AG09319 (cell line): ENCODE measurements around the gene SREBF2.

Experiments used
- DNase-seq: peaks from one replicate; pipeline ENCODE4 v3.0.0-alpha.2; 2010; ENCODE audit warnings: low read depth; ENCODE audit errors: extremely low read depth
- CTCF ChIP-seq: IDR thresholded peaks from 2 replicates; pipeline ENCODE4 v1.5.1; 2011; ENCODE audit warnings: low read depth, mild to moderate bottlenecking, inconsistent platforms, low read length, moderate library complexity

Gene SREBF2

GRCh38 chr22:41914611-41915034 lies 81.7 kb downstream of the SREBF2 start:
- no peak for DNase-seq
- TF ChIP-seq CTCF, result no peak

- DNase-seq, result no peak
Observed at GRCh38 chr22:41915035-41915785, 82.3 kb downstream of the SREBF2 start, which contains the start of gene SHISA8. TSS of gene SHISA8 (minus strand) at chr22:41915074. CDS start at chr22:41914667, 407 bp downstream.

GRCh38 chr22:41915786-41916493 lies 83.0 kb downstream of the SREBF2 start:
- DNase-seq, result no peak
- no peak for TF ChIP-seq CTCF

More at GRCh38 chr22:41915035-41915785, 82.3 kb downstream of the SREBF2 start, which contains the start of gene SHISA8:
- TF ChIP-seq CTCF, result no peak

- no peak for DNase-seq
- TF ChIP-seq CTCF, result no peak
Observed at GRCh38 chr22:41916745-41917358, 83.9 kb downstream of the SREBF2 start.

- no peak for DNase-seq
- TF ChIP-seq CTCF, result no peak
Observed at GRCh38 chr22:41917375-41917902, 84.5 kb downstream of the SREBF2 start.

- no peak for TF ChIP-seq CTCF
- DNase-seq, result no peak
Observed at GRCh38 chr22:41917903-41918791, 85.2 kb downstream of the SREBF2 start.
